ENCODE data around the gene GGN. TPM values are rescaled to one million over a fixed set of nuclear protein-coding genes. Genes with fewer than 3 reads are reported as not detected.
"Not testable (repeated sequence)": the region's sequence is repeated elsewhere in the genome, so short reads cannot be mapped to it uniquely, and the experiment has no call there.

Gene GGN
- total RNA-seq, 1 experiment from 2014 or later = 0.73 TPM

GRCh38 chr19:38429811-38430156 is 42.0 kb upstream of the GGN start:
- Histone ChIP-seq H3K9ac (ENCODE audit: low read length) (no peak overlapping the region), H3K4me3 (ENCODE audit: low read length) (no peak overlapping the region), H3K4me1 (ENCODE audit: insufficient read depth, low read length) (no peaks in the 10 kb centered on the region), H3F3A (ENCODE audit: low read length, unreplicated experiment) (no peaks in the 10 kb centered on the region), H3K9me2 (replicated peaks; ENCODE audit: low read length) (no peaks in the 10 kb centered on the region), H3K4me2 (ENCODE audit: low read length) (no peak overlapping the region), H2AFZ (ENCODE audit: low read length) (no peak overlapping the region), H3K27ac (ENCODE audit: low read length) (no peak overlapping the region), H3K79me2 (ENCODE audit: low read length) (no peaks in the 10 kb centered on the region), H3K9me3 (ENCODE audit: low read length) (no peaks in the 10 kb centered on the region), H3K36me3 (ENCODE audit: low read depth, low read length) (no peaks in the 10 kb centered on the region), H3K27me3 (ENCODE audit: low read length) (no peaks in the 10 kb centered on the region), H4K20me1 (ENCODE audit: low read length) (no peaks in the 10 kb centered on the region)
- no peak for ATAC-seq
- DNase-seq = no peak
- POLR2A ChIA-PET (ENCODE audit: unreplicated experiment) = interaction anchor here (0.6 kb wide), 1 partner anchor 166 kb away, joined by 4 read pairs; the partner anchor contains the start of gene SPINT2
- CTCF ChIA-PET = no interaction called here
- TF ChIP-seq CTCF (conservative IDR thresholded peaks at IDR 0.05; ENCODE audit: low read depth, low read length) (no peak), EZH2 (IDR thresholded peaks at IDR 0.05; ENCODE audit: low read length, unreplicated experiment) (no peak), EZH2phosphoT487 (IDR thresholded peaks at IDR 0.05; ENCODE audit: borderline replicate concordance, low read length) (no peak)
- no TSS peak for BruUV-seq (replicated peaks)
- intact Hi-C loops (cut with micrococcal nuclease) = no loop called here

GRCh38 chr19:38429055-38429810 is 41.4 kb upstream of the GGN start:
- Histone ChIP-seq H3K79me2 (ENCODE audit: low read length) (no peaks in the 10 kb centered on the region), H3K9me3 (ENCODE audit: low read length) (no peaks in the 10 kb centered on the region), H3K4me2 (ENCODE audit: low read length) (no peak overlapping the region), H4K20me1 (ENCODE audit: low read length) (no peaks in the 10 kb centered on the region), H3K4me1 (ENCODE audit: insufficient read depth, low read length) (no peaks in the 10 kb centered on the region), H3K4me3 (ENCODE audit: low read length) (no peak overlapping the region), H2AFZ (ENCODE audit: low read length) (no peak overlapping the region), H3F3A (ENCODE audit: low read length, unreplicated experiment) (no peaks in the 10 kb centered on the region), H3K27ac (ENCODE audit: low read length) (no peak overlapping the region), H3K9ac (ENCODE audit: low read length) (no peak overlapping the region), H3K36me3 (ENCODE audit: low read depth, low read length) (no peaks in the 10 kb centered on the region), H3K9me2 (replicated peaks; ENCODE audit: low read length) (no peaks in the 10 kb centered on the region), H3K27me3 (ENCODE audit: low read length) (no peaks in the 10 kb centered on the region)
- DNase-seq (no peak), ATAC-seq (no peak)
- intact Hi-C loops (cut with micrococcal nuclease) = no loop called here
- no peak for TF ChIP-seq EZH2 (IDR thresholded peaks at IDR 0.05; ENCODE audit: low read length, unreplicated experiment)
- TF ChIP-seq EZH2phosphoT487 (IDR thresholded peaks at IDR 0.05; ENCODE audit: borderline replicate concordance, low read length) = no peak
- TF ChIP-seq CTCF (conservative IDR thresholded peaks at IDR 0.05; ENCODE audit: low read depth, low read length) = no peak
- POLR2A ChIA-PET (ENCODE audit: unreplicated experiment) = no interaction called here
- BruUV-seq (replicated peaks) = no TSS peak
- CTCF ChIA-PET = no interaction called here

GRCh38 chr19:38427035-38427677 is 39.3 kb upstream of the GGN start:
- POLR2A ChIA-PET (ENCODE audit: unreplicated experiment); H3K79me2 ChIP-seq (ENCODE audit: low read length); H3K9ac ChIP-seq (ENCODE audit: low read length); BruUV-seq (replicated peaks); H4K20me1 ChIP-seq (ENCODE audit: low read length); H3F3A ChIP-seq (ENCODE audit: low read length, unreplicated experiment); ATAC-seq; H3K4me2 ChIP-seq (ENCODE audit: low read length); H3K4me1 ChIP-seq (ENCODE audit: insufficient read depth, low read length); intact Hi-C loops (cut with micrococcal nuclease); H3K36me3 ChIP-seq (ENCODE audit: low read depth, low read length); H2AFZ ChIP-seq (ENCODE audit: low read length); H3K27ac ChIP-seq (ENCODE audit: low read length); H3K9me3 ChIP-seq (ENCODE audit: low read length); H3K4me3 ChIP-seq (ENCODE audit: low read length); H3K27me3 ChIP-seq (ENCODE audit: low read length); H3K9me2 ChIP-seq (replicated peaks; ENCODE audit: low read length); DNase-seq; CTCF ChIA-PET: not testable (repeated sequence)

All from PC-3 (cell line).